ENCODE measurements around the gene VDAC1.

Gene VDAC1

GRCh38 chr5:134051305-134051704 lies 46.5 kb upstream of the VDAC1 start:
- H3K79me2 ChIP-seq (ENCODE audit: control insufficient read depth, low read length) = no peaks in the 10 kb centered on the region
- TF ChIP-seq EZH2phosphoT487 (IDR thresholded peaks at IDR 0.05; ENCODE audit: borderline replicate concordance, low read length) = no peak
- no peak for TF ChIP-seq CTCF (IDR thresholded peaks at IDR 0.05; ENCODE audit: low read depth, low read length, poor library complexity, severe bottlenecking)
- H3K27ac ChIP-seq (ENCODE audit: low read depth, low read length) = no peak overlapping the region
- H3K27me3 ChIP-seq (ENCODE audit: control insufficient read depth, low read length) = 0 out of 2 replicates have a peak, but pooled peaks cover 3% of the 10 kb centered on the region
- no peaks in the 10 kb centered on the region for H3K9me2 ChIP-seq (replicated peaks; ENCODE audit: control insufficient read depth, low read length)
- H4K20me1 ChIP-seq (ENCODE audit: control insufficient read depth, insufficient read depth, low read depth, low read length) = no peaks in the 10 kb centered on the region
- no peaks in the 10 kb centered on the region for H3K36me3 ChIP-seq (ENCODE audit: control insufficient read depth, low read length)
- H3K4me2 ChIP-seq (ENCODE audit: low read length) = no peak overlapping the region
- no peak overlapping the region for H3K4me3 ChIP-seq (ENCODE audit: low read length)
- no peaks in the 10 kb centered on the region for H3K4me1 ChIP-seq (ENCODE audit: control insufficient read depth, low read length)
- H3K9me3 ChIP-seq (ENCODE audit: control insufficient read depth, insufficient read depth, low read length) = no peaks in the 10 kb centered on the region
- H3F3A ChIP-seq (ENCODE audit: control insufficient read depth, insufficient read depth) = no peaks in the 10 kb centered on the region

GRCh38 chr5:134048864-134049263 lies 44.1 kb upstream of the VDAC1 start:
- TF ChIP-seq EZH2phosphoT487 (IDR thresholded peaks at IDR 0.05; ENCODE audit: borderline replicate concordance, low read length) (no peak), CTCF (IDR thresholded peaks at IDR 0.05; ENCODE audit: low read depth, low read length, poor library complexity, severe bottlenecking) (no peak)
- Histone ChIP-seq H3F3A (ENCODE audit: control insufficient read depth, insufficient read depth) (no peaks in the 10 kb centered on the region), H3K9me3 (ENCODE audit: control insufficient read depth, insufficient read depth, low read length) (no peaks in the 10 kb centered on the region), H4K20me1 (ENCODE audit: control insufficient read depth, insufficient read depth, low read depth, low read length) (no peaks in the 10 kb centered on the region), H3K27ac (ENCODE audit: low read depth, low read length) (no peak overlapping the region), H3K9me2 (replicated peaks; ENCODE audit: control insufficient read depth, low read length) (no peaks in the 10 kb centered on the region), H3K4me1 (ENCODE audit: control insufficient read depth, low read length) (no peaks in the 10 kb centered on the region), H3K4me3 (ENCODE audit: low read length) (no peak overlapping the region), H3K36me3 (ENCODE audit: control insufficient read depth, low read length) (no peaks in the 10 kb centered on the region), H3K27me3 (ENCODE audit: control insufficient read depth, low read length) (0 out of 2 replicates have a peak, but pooled peaks cover 3% of the 10 kb centered on the region), H3K79me2 (ENCODE audit: control insufficient read depth, low read length) (no peaks in the 10 kb centered on the region), H3K4me2 (ENCODE audit: low read length) (no peak overlapping the region)

GRCh38 chr5:134047687-134048056 lies 42.9 kb upstream of the VDAC1 start:
- H3K4me2 ChIP-seq (ENCODE audit: low read length) = no peak overlapping the region
- H3K27me3 ChIP-seq (ENCODE audit: control insufficient read depth, low read length) = 0 out of 2 replicates have a peak, but pooled peaks cover 3% of the 10 kb centered on the region
- H3K4me1 ChIP-seq (ENCODE audit: control insufficient read depth, low read length) = no peaks in the 10 kb centered on the region
- no peaks in the 10 kb centered on the region for H3K9me3 ChIP-seq (ENCODE audit: control insufficient read depth, insufficient read depth, low read length)
- no peak overlapping the region for H3K4me3 ChIP-seq (ENCODE audit: low read length)
- H3K36me3 ChIP-seq (ENCODE audit: control insufficient read depth, low read length) = no peaks in the 10 kb centered on the region
- no peak for TF ChIP-seq EZH2phosphoT487 (IDR thresholded peaks at IDR 0.05; ENCODE audit: borderline replicate concordance, low read length)
- no peak for TF ChIP-seq CTCF (IDR thresholded peaks at IDR 0.05; ENCODE audit: low read depth, low read length, poor library complexity, severe bottlenecking)
- no peak overlapping the region for H3K27ac ChIP-seq (ENCODE audit: low read depth, low read length)
- no peaks in the 10 kb centered on the region for H3K79me2 ChIP-seq (ENCODE audit: control insufficient read depth, low read length)
- H4K20me1 ChIP-seq (ENCODE audit: control insufficient read depth, insufficient read depth, low read depth, low read length) = no peaks in the 10 kb centered on the region
- H3F3A ChIP-seq (ENCODE audit: control insufficient read depth, insufficient read depth) = no peaks in the 10 kb centered on the region
- no peaks in the 10 kb centered on the region for H3K9me2 ChIP-seq (replicated peaks; ENCODE audit: control insufficient read depth, low read length)
